GM12878 (cell line): ENCODE results near the gene DYDC1. TPM values are rescaled to one million over a fixed set of nuclear protein-coding genes. Genes with fewer than 3 reads are reported as not detected.

Experiments used
- JUND ChIP-seq: IDR thresholded peaks from 2 replicates; pipeline ENCODE4 v1.6.1; 2012; ENCODE audit warnings: low read depth, mild to moderate bottlenecking, low read length, improper control_type of control experiment, moderate library complexity
- MAX ChIP-seq: IDR thresholded peaks from 2 replicates; pipeline ENCODE4 v1.6.1; 2012; ENCODE audit warnings: low read depth, low read length, improper control_type of control experiment
- MEF2A ChIP-seq: IDR thresholded peaks from 2 replicates; pipeline ENCODE4 v1.6.1; 2011; ENCODE audit warnings: low read depth, mild to moderate bottlenecking, low read length, moderate library complexity; ENCODE audit not compliant: insufficient read depth
- MYB ChIP-seq: fragments of 150-350 bp; IDR thresholded peaks from 2 replicates; pipeline ENCODE4 v1.6.1; 2014; ENCODE audit warnings: mild to moderate bottlenecking, low read depth, low read length, borderline replicate concordance
- NFIC ChIP-seq: IDR thresholded peaks from 2 replicates; pipeline ENCODE4 v1.6.1; 2012; ENCODE audit warnings: low read depth, mild to moderate bottlenecking, inconsistent platforms, low read length, moderate library complexity
- NR2C1 ChIP-seq: fragments of 450-650 bp; IDR thresholded peaks from 2 replicates; pipeline ENCODE4 v1.6.1; 2017; ENCODE audit warnings: antibody characterized with exemption, mild to moderate bottlenecking, moderate library complexity
- POU2F2 ChIP-seq: IDR thresholded peaks from 3 replicates; pipeline ENCODE4 v1.6.1; 2011; ENCODE audit warnings: low read depth, mild to moderate bottlenecking, low read length, borderline replicate concordance
- RELA ChIP-seq: fragments of 450-650 bp; IDR thresholded peaks from 2 replicates; pipeline ENCODE4 v1.8.0; 2014; ENCODE audit warnings: borderline replicate concordance; ENCODE audit not compliant: partially characterized antibody
- RUNX3 ChIP-seq: IDR thresholded peaks from 2 replicates; pipeline ENCODE4 v1.6.1; 2012; ENCODE audit warnings: low read length, inconsistent platforms
- SIX5 ChIP-seq: IDR thresholded peaks from 2 replicates; pipeline ENCODE4 v1.6.1; 2011; ENCODE audit warnings: mild to moderate bottlenecking, low read depth, low read length, moderate library complexity; ENCODE audit not compliant: severe bottlenecking
- STAT1 ChIP-seq: fragments of 450-650 bp; conservative IDR thresholded peaks from 2 replicates; pipeline ENCODE4 v1.6.1; 2014; ENCODE audit warnings: antibody characterized with exemption, mild to moderate bottlenecking
- SUPT20H ChIP-seq: IDR thresholded peaks from 2 replicates; pipeline ENCODE4 v1.6.1; 2011; ENCODE audit warnings: low read depth, mild to moderate bottlenecking, low read length, moderate library complexity, borderline replicate concordance; ENCODE audit not compliant: control insufficient read depth
- TCF7 ChIP-seq: IDR thresholded peaks from 2 replicates; pipeline ENCODE4 v1.6.1; 2014; ENCODE audit warnings: antibody characterized with exemption, borderline replicate concordance
- ZNF217 ChIP-seq: fragments of 450-650 bp; IDR thresholded peaks from 2 replicates; pipeline ENCODE4 v1.6.1; 2017; ENCODE audit warnings: antibody characterized with exemption, mild to moderate bottlenecking
- polyA plus RNA-seq, 11 experiments: library from polyadenylated mRNA; depleted of rRNA in 4 of 11; unstranded in 6 of 11; stranded (reverse) in 5 of 11; fragments of >200 nt; fragmentation: Nextera tagmentation in 4 of 11; fragmentation: Illumina TruSeq in 1 of 11; extraction: Ambion mirVana in 4 of 11; extraction: Trizol in 1 of 11; gene quantifications; 1 replicate in 1 of 11; 2 replicates in 10 of 11; pipeline versions ENCODE4 v1.2.1 to v1.2.3, GENCODE V29; 2011 to 2016; ENCODE audit warnings: inconsistent platforms in 2 of 11, missing spikeins in 2 of 11, low read depth in 1 of 11
- total RNA-seq, 4 experiments: library from RNA; depleted of rRNA in 3 of 4; stranded (reverse); fragments of >200 nt in 3 of 4; fragmentation: Illumina TruSeq in 1 of 4; extraction: Trizol in 1 of 4; gene quantifications; 2 replicates each; pipeline versions ENCODE4 v1.2.1 to v1.2.3, GENCODE V29; 2013 to 2021
- TF ChIP-seq, protein P1 (sequence below): fragments of 450-650 bp; IDR thresholded peaks from 2 replicates; pipeline ENCODE4 v1.6.1; 2017; ENCODE audit warnings: borderline replicate concordance
- TF ChIP-seq, protein P2 (sequence below): fragments of 450-650 bp; IDR thresholded peaks from 2 replicates; pipeline ENCODE4 v1.6.1; 2016; ENCODE audit warnings: mild to moderate bottlenecking

DYDC1 gene
- total and polyA plus RNA-seq, 10 of the 15 experiments (the other 5 are each of a cell fraction or from before 2014, with no cell fraction given) = not detected

- no peak for TF ChIP-seq SUPT20H
- no peak for TF ChIP-seq ZNF217
- no peak for TF ChIP-seq RELA
- TF ChIP-seq TCF7 = no peak
- no peak for TF ChIP-seq RUNX3
- TF ChIP-seq NFIC = no peak
- TF ChIP-seq STAT1 = no peak
- TF ChIP-seq, protein P1, sequence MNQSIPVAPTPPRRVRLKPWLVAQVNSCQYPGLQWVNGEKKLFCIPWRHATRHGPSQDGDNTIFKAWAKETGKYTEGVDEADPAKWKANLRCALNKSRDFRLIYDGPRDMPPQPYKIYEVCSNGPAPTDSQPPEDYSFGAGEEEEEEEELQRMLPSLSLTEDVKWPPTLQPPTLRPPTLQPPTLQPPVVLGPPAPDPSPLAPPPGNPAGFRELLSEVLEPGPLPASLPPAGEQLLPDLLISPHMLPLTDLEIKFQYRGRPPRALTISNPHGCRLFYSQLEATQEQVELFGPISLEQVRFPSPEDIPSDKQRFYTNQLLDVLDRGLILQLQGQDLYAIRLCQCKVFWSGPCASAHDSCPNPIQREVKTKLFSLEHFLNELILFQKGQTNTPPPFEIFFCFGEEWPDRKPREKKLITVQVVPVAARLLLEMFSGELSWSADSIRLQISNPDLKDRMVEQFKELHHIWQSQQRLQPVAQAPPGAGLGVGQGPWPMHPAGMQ = no peak
- TF ChIP-seq MAX = no peak
- no peak for TF ChIP-seq POU2F2
- TF ChIP-seq, protein P2, sequence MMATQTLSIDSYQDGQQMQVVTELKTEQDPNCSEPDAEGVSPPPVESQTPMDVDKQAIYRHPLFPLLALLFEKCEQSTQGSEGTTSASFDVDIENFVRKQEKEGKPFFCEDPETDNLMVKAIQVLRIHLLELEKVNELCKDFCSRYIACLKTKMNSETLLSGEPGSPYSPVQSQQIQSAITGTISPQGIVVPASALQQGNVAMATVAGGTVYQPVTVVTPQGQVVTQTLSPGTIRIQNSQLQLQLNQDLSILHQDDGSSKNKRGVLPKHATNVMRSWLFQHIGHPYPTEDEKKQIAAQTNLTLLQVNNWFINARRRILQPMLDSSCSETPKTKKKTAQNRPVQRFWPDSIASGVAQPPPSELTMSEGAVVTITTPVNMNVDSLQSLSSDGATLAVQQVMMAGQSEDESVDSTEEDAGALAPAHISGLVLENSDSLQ = no peak
- TF ChIP-seq JUND = no peak
- no peak for TF ChIP-seq NR2C1
- no peak for TF ChIP-seq MYB
- no peak for TF ChIP-seq SIX5
- TF ChIP-seq MEF2A = no peak
- TF ChIP-seq, all 136 proteins: peak for 0
Measured at GRCh38 chr10:80371467-80371866, 14.9 kb upstream of the DYDC1 start (continued).
